ENCODE data around the gene CDYL2. TPM values are rescaled to one million over a fixed set of nuclear protein-coding genes. Genes with fewer than 3 reads are reported as not detected.

Gene CDYL2
- total and polyA plus RNA-seq, 2 experiments from 2014 or later = 0.74 to 0.95 TPM

DNA sequence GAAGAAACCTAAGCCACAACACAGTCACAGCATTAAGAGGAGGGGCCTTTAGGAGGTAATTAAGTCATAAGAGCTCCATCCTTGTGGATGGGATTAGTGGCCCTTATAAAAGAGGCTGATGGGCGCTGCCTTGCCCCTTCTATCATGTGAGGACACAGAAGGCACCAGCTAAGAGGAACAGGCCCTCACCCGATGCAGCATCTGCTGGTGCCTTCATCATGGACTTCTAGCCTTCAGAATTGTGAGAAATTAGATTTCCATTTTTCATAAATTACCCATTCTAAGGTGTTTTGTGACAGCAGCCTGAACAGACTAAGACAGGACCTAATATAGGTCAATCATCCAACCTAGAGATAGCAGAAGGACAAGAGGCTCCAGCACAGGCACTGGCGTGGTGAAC lies 120.8 kb downstream of the CDYL2 start:
- Histone ChIP-seq H3K4me1 (ENCODE audit: low read depth) (no peaks in the 10 kb centered on the region), H3K27ac (no peak overlapping the region), H3K27me3 (no peaks in the 10 kb centered on the region), H3K36me3 (no peaks in the 10 kb centered on the region), H3K9me3 (ENCODE audit: low read depth) (no peaks in the 10 kb centered on the region), H3K4me3 (no peak overlapping the region)
- TF ChIP-seq, protein P1, sequence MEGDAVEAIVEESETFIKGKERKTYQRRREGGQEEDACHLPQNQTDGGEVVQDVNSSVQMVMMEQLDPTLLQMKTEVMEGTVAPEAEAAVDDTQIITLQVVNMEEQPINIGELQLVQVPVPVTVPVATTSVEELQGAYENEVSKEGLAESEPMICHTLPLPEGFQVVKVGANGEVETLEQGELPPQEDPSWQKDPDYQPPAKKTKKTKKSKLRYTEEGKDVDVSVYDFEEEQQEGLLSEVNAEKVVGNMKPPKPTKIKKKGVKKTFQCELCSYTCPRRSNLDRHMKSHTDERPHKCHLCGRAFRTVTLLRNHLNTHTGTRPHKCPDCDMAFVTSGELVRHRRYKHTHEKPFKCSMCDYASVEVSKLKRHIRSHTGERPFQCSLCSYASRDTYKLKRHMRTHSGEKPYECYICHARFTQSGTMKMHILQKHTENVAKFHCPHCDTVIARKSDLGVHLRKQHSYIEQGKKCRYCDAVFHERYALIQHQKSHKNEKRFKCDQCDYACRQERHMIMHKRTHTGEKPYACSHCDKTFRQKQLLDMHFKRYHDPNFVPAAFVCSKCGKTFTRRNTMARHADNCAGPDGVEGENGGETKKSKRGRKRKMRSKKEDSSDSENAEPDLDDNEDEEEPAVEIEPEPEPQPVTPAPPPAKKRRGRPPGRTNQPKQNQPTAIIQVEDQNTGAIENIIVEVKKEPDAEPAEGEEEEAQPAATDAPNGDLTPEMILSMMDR (IDR thresholded peaks at IDR 0.05; ENCODE audit: low read depth, low read length) = no peak
- no peak for DNase-seq (ENCODE audit: low read depth in 1 of 2, low spot score in 1 of 2)

DNA sequence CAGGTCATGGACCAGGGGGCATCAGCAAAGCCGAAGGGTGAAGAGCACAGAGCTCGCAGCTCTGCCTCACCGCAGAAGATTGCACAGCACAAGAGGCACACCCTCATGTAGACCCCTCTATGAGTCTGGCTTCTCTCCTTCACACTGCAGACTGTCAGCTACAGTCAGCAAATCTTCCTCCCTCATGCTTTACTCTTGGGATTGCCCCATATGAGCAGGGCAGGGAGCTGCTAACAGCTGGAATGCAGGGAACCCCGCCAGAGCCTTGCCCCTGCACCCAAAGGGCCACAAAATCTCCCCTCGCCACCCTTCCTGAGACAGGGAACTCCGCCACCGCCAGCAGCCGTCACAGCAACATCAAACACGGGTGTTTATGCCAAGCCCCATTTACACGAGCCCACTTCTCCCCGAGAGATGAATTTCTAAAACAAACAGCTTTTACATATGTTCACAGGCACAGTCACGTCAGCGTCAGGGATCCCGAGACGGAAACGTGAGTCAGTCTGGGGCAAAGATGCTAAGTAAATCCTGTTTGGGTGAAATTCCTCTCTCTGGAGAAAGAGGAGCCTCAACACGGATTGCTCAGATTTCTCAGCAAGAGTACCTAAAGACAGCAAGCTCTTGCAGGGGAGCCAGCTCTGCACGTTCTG lies 121.9 kb downstream of the CDYL2 start:
- TF ChIP-seq, protein P1 (IDR thresholded peaks at IDR 0.05; ENCODE audit: low read depth, low read length) = no peak
- no peak overlapping the region for H3K27ac ChIP-seq

DNA sequence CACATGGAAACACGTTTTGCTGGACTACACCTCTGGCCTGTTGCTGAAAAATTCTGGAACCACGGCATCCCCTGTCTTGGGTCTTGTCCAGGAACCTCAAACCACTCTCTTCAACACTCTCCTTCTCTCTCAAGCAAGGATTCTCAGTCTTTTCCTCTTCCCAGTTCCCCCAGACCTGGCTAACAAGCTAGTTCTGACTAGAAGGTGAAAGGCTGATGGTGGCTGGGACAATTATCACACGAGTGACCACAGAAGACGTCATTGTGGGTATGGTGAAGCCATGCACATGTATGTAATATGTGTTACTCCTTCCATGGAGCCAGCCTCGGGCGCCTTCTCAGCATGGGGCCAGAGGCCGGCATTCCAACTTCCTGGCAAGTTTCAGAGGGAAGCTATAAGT lies 123.0 kb downstream of the CDYL2 start:
- Histone ChIP-seq H3K36me3 (no peaks in the 10 kb centered on the region), H3K4me3 (no peak overlapping the region), H3K4me1 (ENCODE audit: low read depth) (no peaks in the 10 kb centered on the region), H3K27me3 (no peaks in the 10 kb centered on the region), H3K27ac (no peak overlapping the region), H3K9me3 (ENCODE audit: low read depth) (no peaks in the 10 kb centered on the region)
- TF ChIP-seq, protein P1 (IDR thresholded peaks at IDR 0.05; ENCODE audit: low read depth, low read length) = no peak
- no peak for DNase-seq (ENCODE audit: low read depth in 1 of 2, low spot score in 1 of 2)

More for the DNA sequence above, 121.9 kb downstream of the CDYL2 start:
- Histone ChIP-seq H3K27me3 (no peaks in the 10 kb centered on the region), H3K36me3 (no peaks in the 10 kb centered on the region), H3K9me3 (ENCODE audit: low read depth) (no peaks in the 10 kb centered on the region), H3K4me3 (no peak overlapping the region), H3K4me1 (ENCODE audit: low read depth) (no peaks in the 10 kb centered on the region)
- DNase-seq (ENCODE audit: low read depth in 1 of 2, low spot score in 1 of 2) = peak in 1 of 2 donors; percentile 61

DNA sequence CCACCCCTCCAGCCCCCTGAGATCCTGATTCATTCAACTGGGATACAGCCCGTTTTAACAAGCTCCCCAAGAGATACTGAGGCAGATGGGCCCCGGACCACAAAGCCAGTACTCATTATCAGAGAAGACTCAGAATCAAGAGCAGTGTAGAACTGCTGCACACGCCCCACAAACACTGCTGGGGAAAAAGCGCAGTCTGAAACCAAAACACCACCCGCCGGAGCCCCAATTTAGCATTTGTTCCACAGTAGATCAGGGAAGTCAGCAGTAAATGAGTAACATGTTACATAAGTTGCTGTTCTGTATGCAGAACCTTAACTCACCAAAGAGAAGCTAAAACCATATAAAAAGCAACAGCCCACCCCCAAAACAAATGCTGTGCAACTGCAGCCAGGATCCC lies 123.6 kb downstream of the CDYL2 start:
- Histone ChIP-seq H3K27ac (no peak overlapping the region), H3K4me1 (ENCODE audit: low read depth) (no peaks in the 10 kb centered on the region), H3K9me3 (ENCODE audit: low read depth) (no peaks in the 10 kb centered on the region), H3K27me3 (no peaks in the 10 kb centered on the region), H3K4me3 (no peak overlapping the region), H3K36me3 (no peaks in the 10 kb centered on the region)
- DNase-seq (ENCODE audit: low read depth in 1 of 2, low spot score in 1 of 2) = no peak
- TF ChIP-seq, protein P1 (IDR thresholded peaks at IDR 0.05; ENCODE audit: low read depth, low read length) = no peak

DNA sequence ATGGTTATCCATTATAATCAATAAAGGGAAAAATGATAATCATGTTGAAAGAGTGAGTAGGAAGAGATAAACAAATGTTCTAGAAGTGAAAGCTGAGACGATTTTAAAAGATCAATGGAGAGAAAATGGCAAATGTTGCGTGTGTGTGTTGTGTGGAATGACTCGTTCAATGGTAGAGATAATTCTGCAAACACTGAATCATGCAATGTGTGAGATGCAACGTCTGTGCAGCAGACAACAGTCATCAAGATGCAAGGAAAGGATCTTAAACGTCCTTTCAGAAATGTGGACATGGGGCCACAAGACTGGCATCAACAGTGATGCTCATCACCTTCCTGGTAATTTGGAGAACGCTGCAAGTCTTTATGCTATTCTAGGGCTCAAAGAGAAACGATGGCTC lies 124.4 kb downstream of the CDYL2 start:
- no peaks in the 10 kb centered on the region for H3K9me3 ChIP-seq (ENCODE audit: low read depth)
- no peaks in the 10 kb centered on the region for H3K36me3 ChIP-seq
- no peak overlapping the region for H3K27ac ChIP-seq
- DNase-seq (ENCODE audit: low read depth in 1 of 2, low spot score in 1 of 2) = no peak
- no peak overlapping the region for H3K4me3 ChIP-seq
- no peaks in the 10 kb centered on the region for H3K4me1 ChIP-seq (ENCODE audit: low read depth)
- H3K27me3 ChIP-seq = no peaks in the 10 kb centered on the region
- TF ChIP-seq, protein P1 (IDR thresholded peaks at IDR 0.05; ENCODE audit: low read depth, low read length) = no peak

Measured in cardiac muscle cell (in vitro differentiated cells and primary cell).